GM23338 (cell line): ENCODE data around the gene CES3. TPM values are rescaled to one million over a fixed set of nuclear protein-coding genes. Genes with fewer than 3 reads are reported as not detected.

Experiments used
- ATAC-seq: fragments of 200-7000 bp; cut with Tn5 transposase; 3 replicates; pipeline ENCODE4 v1.9.1; 2020
- DNase-seq: peaks from one replicate; pipeline ENCODE4 v3.0.0-alpha.2; 2015; ENCODE audit warnings: low spot score
- H2AFZ ChIP-seq: fragments of 200-600 bp; sonication (generic); 2 replicates; pipeline ENCODE4 v1.8.0; 2016; ENCODE audit warnings: antibody characterized with exemption, mild to moderate bottlenecking, moderate library complexity
- H3F3A ChIP-seq: fragments of 200-600 bp; sonication (generic); replicated peaks from 2 replicates; pipeline ENCODE4 v1.8.0; 2017; ENCODE audit warnings: antibody characterized with exemption, mixed run types, low read depth
- H3K27ac ChIP-seq: fragments of 200-600 bp; sonication (generic); 2 replicates; pipeline ENCODE4 v1.6.1; 2016; ENCODE audit warnings: low read depth
- H3K27me3 ChIP-seq: fragments of 200-600 bp; sonication (generic); 2 replicates; pipeline ENCODE4 v1.8.0; 2016; ENCODE audit warnings: mild to moderate bottlenecking, mixed run types, moderate library complexity; ENCODE audit not compliant: insufficient read depth
- H3K36me3 ChIP-seq: fragments of 200-600 bp; sonication (generic); 2 replicates; pipeline ENCODE4 v1.8.0; 2016; ENCODE audit warnings: mild to moderate bottlenecking; ENCODE audit not compliant: insufficient read depth
- H3K4me1 ChIP-seq: fragments of 200-600 bp; sonication (generic); 2 replicates; pipeline ENCODE4 v1.8.0; 2016; ENCODE audit warnings: mild to moderate bottlenecking, moderate library complexity; ENCODE audit not compliant: insufficient read depth
- H3K4me2 ChIP-seq: fragments of 200-600 bp; sonication (generic); 2 replicates; pipeline ENCODE4 v1.7.1; 2017; ENCODE audit warnings: mixed run types
- H3K4me3 ChIP-seq: fragments of 200-600 bp; sonication (generic); 2 replicates; pipeline ENCODE4 v1.6.1; 2016; ENCODE audit warnings: mixed run types
- H3K79me2 ChIP-seq: fragments of 200-600 bp; sonication (generic); replicated peaks from 2 replicates; pipeline ENCODE4 v1.8.0; 2017; ENCODE audit warnings: mild to moderate bottlenecking; ENCODE audit not compliant: insufficient read depth
- H3K9me2 ChIP-seq: fragments of 200-600 bp; sonication (generic); 2 replicates; pipeline ENCODE4 v1.8.0; 2017; ENCODE audit not compliant: insufficient read depth
- H4K20me1 ChIP-seq: fragments of 200-600 bp; sonication (generic); replicated peaks from 2 replicates; pipeline ENCODE4 v1.8.0; 2017; ENCODE audit warnings: mild to moderate bottlenecking; ENCODE audit not compliant: insufficient read depth
- H3K27ac Mint-ChIP-seq: 2 replicates; pipeline ENCODE4 v1.8.0; 2020; ENCODE audit warnings: inconsistent platforms, mild to moderate bottlenecking, moderate library complexity, mixed read lengths
- H3K27me3 Mint-ChIP-seq: 3 replicates; pipeline ENCODE4 v1.8.0; 2022; ENCODE audit warnings: low read depth, mild to moderate bottlenecking, moderate library complexity, mixed read lengths, inconsistent platforms; ENCODE audit not compliant: insufficient read depth, poor library complexity
- H3K36me3 Mint-ChIP-seq: 3 replicates; pipeline ENCODE4 v1.8.0; 2021; ENCODE audit warnings: low read depth, mild to moderate bottlenecking, inconsistent platforms, moderate library complexity, mixed read lengths
- H3K4me1 Mint-ChIP-seq: 3 replicates; pipeline ENCODE4 v1.8.0; 2020; ENCODE audit warnings: mild to moderate bottlenecking, inconsistent platforms, mixed read lengths
- H3K4me3 Mint-ChIP-seq: 3 replicates; pipeline ENCODE4 v1.8.0; 2021; ENCODE audit warnings: moderate library complexity, mild to moderate bottlenecking, inconsistent platforms, mixed read lengths
- H3K9me3 Mint-ChIP-seq: 3 replicates; pipeline ENCODE4 v1.8.0; 2020; ENCODE audit warnings: moderate library complexity, mild to moderate bottlenecking, inconsistent platforms, mixed read lengths
- CREB1 ChIP-seq: fragments of 250-450 bp; sonication (Bioruptor Pico); IDR thresholded peaks from 2 replicates; pipeline ENCODE4 v1.5.0; 2020; ENCODE audit warnings: low read depth, mild to moderate bottlenecking, moderate library complexity
- ETS1 ChIP-seq: IDR thresholded peaks from 2 replicates; pipeline ENCODE4 v1.6.1; 2016; ENCODE audit warnings: antibody characterized with exemption
- EZH2 ChIP-seq: fragments of 200-600 bp; sonication (generic); IDR thresholded peaks from one replicate; pipeline ENCODE4 v1.8.0; 2017; ENCODE audit warnings: antibody characterized with exemption, mild to moderate bottlenecking, low read depth; ENCODE audit not compliant: unreplicated experiment
- EZH2phosphoT487 ChIP-seq: fragments of 200-600 bp; sonication (generic); IDR thresholded peaks from one replicate; pipeline ENCODE4 v1.8.1; 2018; ENCODE audit warnings: antibody characterized with exemption; ENCODE audit not compliant: unreplicated experiment
- JUNB ChIP-seq: IDR thresholded peaks from one replicate; pipeline ENCODE4 v1.6.1; 2016; ENCODE audit warnings: antibody characterized with exemption; ENCODE audit not compliant: unreplicated experiment
- NANOG ChIP-seq: IDR thresholded peaks from 2 replicates; pipeline ENCODE4 v1.6.1; 2016; ENCODE audit warnings: antibody characterized with exemption, borderline replicate concordance
- REST ChIP-seq: IDR thresholded peaks from one replicate; pipeline ENCODE4 v1.6.1; 2018; ENCODE audit warnings: antibody characterized with exemption; ENCODE audit not compliant: unreplicated experiment
- ZNF114 ChIP-seq: fragments of 250-450 bp; sonication (Bioruptor Pico); IDR thresholded peaks from 2 replicates; pipeline ENCODE4 v1.5.0; 2020; ENCODE audit warnings: mild to moderate bottlenecking, moderate library complexity
- ZNF331 ChIP-seq: fragments of 250-450 bp; sonication (Bioruptor Pico); IDR thresholded peaks from 2 replicates; pipeline ENCODE4 v1.5.0; 2020; ENCODE audit warnings: low read depth, mild to moderate bottlenecking, moderate library complexity
- polyA plus RNA-seq: library from polyadenylated mRNA; unstranded; fragments of >200 nt; fragmentation: Nextera tagmentation; extraction: Ambion mirVana; gene quantifications from 2 replicates; pipeline ENCODE4 v1.2.1, GENCODE V29; 2016
- total RNA-seq: library from RNA; depleted of rRNA; stranded (reverse); fragments of >200 nt; shearing (Covaris generic); gene quantifications from 2 replicates; pipeline ENCODE4 v1.2.3, GENCODE V29; 2014
- TF ChIP-seq, protein P1 (sequence below), 2 experiments: fragments of 200-600 bp in 1 of 2; sonication (generic) in 1 of 2; conservative IDR thresholded peaks; 2 replicates each; pipeline versions ENCODE4 v1.5.1 to v1.6.1; 2016 to 2017; ENCODE audit warnings: antibody characterized with exemption in 2 of 2, low read depth in 2 of 2, mild to moderate bottlenecking in 2 of 2, moderate library complexity in 1 of 2

The CES3 gene
- total and polyA plus RNA-seq, 2 experiments from 2014 or later: 0.55 to 1.0 TPM

DNA sequence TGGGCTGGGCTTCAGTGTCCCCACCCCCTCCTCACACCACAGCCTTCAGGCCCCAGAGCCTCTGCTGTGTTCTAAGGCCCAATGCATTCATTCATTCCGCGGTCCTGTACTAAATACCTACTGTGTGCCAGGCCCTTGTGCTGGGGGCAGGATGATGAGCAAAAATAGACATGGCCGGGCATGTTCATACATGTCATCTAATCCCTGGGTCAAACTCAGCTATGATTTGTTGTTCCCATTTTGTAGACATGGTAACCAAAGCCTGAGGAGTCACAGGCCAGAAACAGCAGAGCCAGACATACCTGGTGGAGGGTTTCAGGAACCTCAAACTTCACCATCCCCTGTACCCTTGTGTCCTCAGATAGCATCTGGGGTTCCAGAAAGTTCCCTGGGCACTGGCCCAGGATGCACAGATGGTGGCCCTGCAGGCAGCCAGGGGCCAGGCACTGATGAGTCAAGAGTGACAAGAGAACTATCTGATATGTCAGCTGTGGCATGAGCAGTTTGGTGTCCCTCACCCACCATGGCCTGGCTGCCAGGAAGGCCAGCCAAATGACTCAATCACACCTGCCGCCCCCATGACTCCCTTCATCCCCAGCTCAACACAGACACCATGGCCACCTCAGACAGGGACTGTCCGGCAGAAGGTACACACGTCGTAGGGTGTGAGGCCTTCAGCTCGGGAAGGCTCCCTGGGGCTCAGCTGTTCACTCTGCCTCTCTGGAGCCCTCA, 33.0 kb upstream of the CES3 start (continued):
- TF ChIP-seq REST (no peak), EZH2phosphoT487 (no peak), JUNB (no peak), ZNF331 (no peak), ZNF114 (CRISPR knock-in tag) (no peak), EZH2 (no peak), NANOG (no peak), CREB1 (CRISPR knock-in tag) (no peak)
- TF ChIP-seq, protein P1, sequence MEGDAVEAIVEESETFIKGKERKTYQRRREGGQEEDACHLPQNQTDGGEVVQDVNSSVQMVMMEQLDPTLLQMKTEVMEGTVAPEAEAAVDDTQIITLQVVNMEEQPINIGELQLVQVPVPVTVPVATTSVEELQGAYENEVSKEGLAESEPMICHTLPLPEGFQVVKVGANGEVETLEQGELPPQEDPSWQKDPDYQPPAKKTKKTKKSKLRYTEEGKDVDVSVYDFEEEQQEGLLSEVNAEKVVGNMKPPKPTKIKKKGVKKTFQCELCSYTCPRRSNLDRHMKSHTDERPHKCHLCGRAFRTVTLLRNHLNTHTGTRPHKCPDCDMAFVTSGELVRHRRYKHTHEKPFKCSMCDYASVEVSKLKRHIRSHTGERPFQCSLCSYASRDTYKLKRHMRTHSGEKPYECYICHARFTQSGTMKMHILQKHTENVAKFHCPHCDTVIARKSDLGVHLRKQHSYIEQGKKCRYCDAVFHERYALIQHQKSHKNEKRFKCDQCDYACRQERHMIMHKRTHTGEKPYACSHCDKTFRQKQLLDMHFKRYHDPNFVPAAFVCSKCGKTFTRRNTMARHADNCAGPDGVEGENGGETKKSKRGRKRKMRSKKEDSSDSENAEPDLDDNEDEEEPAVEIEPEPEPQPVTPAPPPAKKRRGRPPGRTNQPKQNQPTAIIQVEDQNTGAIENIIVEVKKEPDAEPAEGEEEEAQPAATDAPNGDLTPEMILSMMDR (conservative IDR thresholded peaks at IDR 0.05; ENCODE audit: low read depth in 2 of 2): no peak

DNA sequence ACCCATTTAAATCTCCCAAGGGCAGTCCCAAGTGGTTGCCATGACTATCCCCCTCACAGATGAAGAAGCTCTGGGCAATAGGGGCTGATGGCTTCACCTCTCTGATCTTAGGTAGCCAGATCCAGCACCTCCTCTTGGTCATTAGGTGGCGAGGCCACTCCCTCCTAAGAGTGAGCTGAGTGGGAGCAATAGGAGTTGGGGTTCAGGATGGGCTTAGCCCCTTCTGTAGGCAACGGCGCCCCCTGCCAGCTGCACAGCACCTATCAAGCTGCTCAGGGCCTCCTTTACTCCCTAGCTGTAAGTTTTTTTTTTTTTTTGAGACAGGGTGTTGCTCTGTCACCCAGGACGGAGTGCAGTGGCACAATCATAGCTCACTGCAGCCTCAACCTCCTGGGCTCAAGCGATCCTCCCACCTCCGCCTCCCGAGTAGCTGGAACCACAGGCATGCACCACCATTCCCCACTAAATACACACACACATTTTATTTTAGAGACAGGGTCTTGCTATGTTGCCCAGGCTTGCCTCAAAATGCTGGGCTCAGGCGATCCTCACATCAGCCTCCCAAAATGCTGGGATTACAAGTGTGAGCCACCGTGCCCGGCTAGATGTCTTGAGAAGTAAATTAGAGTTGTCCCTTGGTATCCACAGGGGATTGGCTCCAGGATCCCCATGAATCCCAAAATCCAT, 32.2 kb upstream of the CES3 start:
- Histone ChIP-seq H4K20me1 (no peaks in the 10 kb centered on the region; the same call in 1 of the 2 replicates), H3K4me1 (peaks cover 8% of the 10 kb centered on the region), H3K27me3 (peaks cover 44% of the 10 kb centered on the region), H3K36me3 (no peaks in the 10 kb centered on the region), H3K4me3 (no peak overlapping the region), H3K27ac (no peak overlapping the region), H3K4me2 (no peak overlapping the region), H3K79me2 (peaks cover 3% of the 10 kb centered on the region; the same call in 1 of the 2 replicates), H3K9me2 (no peaks in the 10 kb centered on the region), H2AFZ (no peak overlapping the region), H3F3A (0 out of 2 replicates have a peak, but pooled peaks cover 3% of the 10 kb centered on the region)
- no peak overlapping the region for H3K27ac Mint-ChIP-seq
- peaks cover 46% of the 10 kb centered on the region for H3K27me3 Mint-ChIP-seq
- H3K36me3 Mint-ChIP-seq: peaks cover 3% of the 10 kb centered on the region; the same call in 1 of the 3 replicates
- no peak overlapping the region for H3K4me3 Mint-ChIP-seq
- no peaks in the 10 kb centered on the region; the same call in 2 of the 3 replicates for H3K9me3 Mint-ChIP-seq
- peak; percentile 88 for DNase-seq
- H3K4me1 Mint-ChIP-seq: peaks cover 16% of the 10 kb centered on the region
- ATAC-seq: peak; percentile 63
- TF ChIP-seq ZNF114 (CRISPR knock-in tag) (no peak), NANOG (no peak), ETS1 (no peak)
- TF ChIP-seq, protein P1 (conservative IDR thresholded peaks at IDR 0.05; ENCODE audit: low read depth in 2 of 2): peak; percentile 70 to 83
